GM10266 (cell line): ENCODE data around the gene MB21D2.

Experiments used
- DNase-seq: peaks from one replicate; pipeline ENCODE4 v3.0.0; 2012; ENCODE audit errors: extremely low spot score
- CTCF ChIP-seq: IDR thresholded peaks from 2 replicates; pipeline ENCODE4 v1.5.1; 2012; ENCODE audit warnings: mild to moderate bottlenecking, low read depth; ENCODE audit not compliant: control insufficient read depth, insufficient read depth; ENCODE audit errors: missing control alignments

Gene MB21D2

GRCh38 chr3:192833177-192833890 is 84.3 kb downstream of the MB21D2 start:
- DNase-seq, result no peak

GRCh38 chr3:192831801-192832347 is 85.8 kb downstream of the MB21D2 start:
- DNase-seq, result no peak
- no peak for TF ChIP-seq CTCF

More at GRCh38 chr3:192833177-192833890, 84.3 kb downstream of the MB21D2 start:
- no peak for TF ChIP-seq CTCF

- DNase-seq, result peak; percentile 42
- TF ChIP-seq CTCF, result no peak
Observed at GRCh38 chr3:192831111-192831644, 86.5 kb downstream of the MB21D2 start.

DNA sequence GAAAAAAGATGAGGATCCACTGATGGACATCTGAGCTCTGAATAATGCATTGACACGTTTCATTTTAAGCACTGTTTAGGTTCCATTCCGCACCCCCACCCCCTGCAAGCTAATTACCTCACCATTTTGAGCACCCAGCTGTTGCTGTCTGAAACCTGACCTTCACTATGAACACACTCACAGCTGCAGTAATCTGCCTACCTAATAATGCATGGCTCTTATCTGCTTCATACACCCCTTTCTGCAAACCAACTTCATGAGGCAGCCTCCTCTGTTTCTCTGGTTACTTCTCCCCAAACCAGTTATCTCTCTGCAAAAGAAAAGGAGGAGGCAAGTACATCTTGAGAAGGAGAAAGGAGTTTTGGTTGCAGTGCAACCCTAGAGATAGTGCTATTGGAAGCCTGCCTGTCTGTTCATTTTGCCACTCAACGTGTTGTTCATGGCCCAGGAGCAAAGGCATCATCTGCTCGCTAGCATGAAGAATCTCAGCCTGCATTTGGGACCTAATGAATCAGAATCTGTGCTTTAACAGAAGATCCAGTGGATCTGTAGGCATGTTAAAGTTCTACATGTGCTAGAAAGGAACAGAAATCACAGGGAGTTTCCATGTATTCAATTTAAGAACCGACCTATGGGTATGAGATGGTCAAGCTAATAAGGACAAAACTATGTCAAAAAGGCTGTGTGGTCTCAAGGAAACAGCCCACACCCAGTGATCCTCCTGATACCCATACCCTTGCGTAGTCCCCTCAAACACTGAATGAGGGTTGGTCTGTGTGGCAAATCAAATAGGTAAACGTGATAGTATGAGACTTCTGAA is 87.2 kb downstream of the MB21D2 start:
- no peak for DNase-seq
- TF ChIP-seq CTCF, result no peak

- DNase-seq, result no peak
- no peak for TF ChIP-seq CTCF
Observed at GRCh38 chr3:192827863-192828594, 89.6 kb downstream of the MB21D2 start.

GRCh38 chr3:192827208-192827607 is 90.4 kb downstream of the MB21D2 start:
- no peak for DNase-seq
- TF ChIP-seq CTCF, result no peak
